ENCODE data around the gene RRP12. TPM values are rescaled to one million over a fixed set of nuclear protein-coding genes. Genes with fewer than 3 reads are reported as not detected.

The RRP12 gene
- total RNA-seq, 2 donors from 2014 or later: 6.1 to 12.3 TPM

GRCh38 chr10:97393034-97393573 lies 8.0 kb downstream of the RRP12 start:
- H3K27ac ChIP-seq: no peak overlapping the region
- peaks cover 77% of the 10 kb centered on the region for H3K36me3 ChIP-seq
- TF ChIP-seq CTCF (IDR thresholded peaks at IDR 0.05): no peak

GRCh38 chr10:97390091-97390490 lies 11.0 kb downstream of the RRP12 start:
- Histone ChIP-seq H3K4me1 (no peaks in the 10 kb centered on the region), H3K36me3 (peaks cover 68% of the 10 kb centered on the region), H3K9me3 (no peaks in the 10 kb centered on the region), H3K4me3 (no peak overlapping the region), H3K27ac (no peak overlapping the region), H3K27me3 (no peaks in the 10 kb centered on the region)
- no peak for DNase-seq (ENCODE audit: low spot score)
- no peak for TF ChIP-seq CTCF (IDR thresholded peaks at IDR 0.05)

More at GRCh38 chr10:97393034-97393573, 8.0 kb downstream of the RRP12 start:
- Histone ChIP-seq H3K4me1 (no peaks in the 10 kb centered on the region), H3K9me3 (no peaks in the 10 kb centered on the region), H3K27me3 (no peaks in the 10 kb centered on the region), H3K4me3 (no peak overlapping the region)
- no peak for DNase-seq (ENCODE audit: low spot score)

- DNase-seq (ENCODE audit: low spot score): peak; percentile 65
- Histone ChIP-seq H3K9me3 (no peaks in the 10 kb centered on the region), H3K4me3 (no peak overlapping the region), H3K27ac (no peak overlapping the region), H3K36me3 (peaks cover 51% of the 10 kb centered on the region), H3K27me3 (no peaks in the 10 kb centered on the region), H3K4me1 (no peaks in the 10 kb centered on the region)
- no peak for TF ChIP-seq CTCF (IDR thresholded peaks at IDR 0.05)
Observed at GRCh38 chr10:97388152-97388551, 13.0 kb downstream of the RRP12 start.

DNA sequence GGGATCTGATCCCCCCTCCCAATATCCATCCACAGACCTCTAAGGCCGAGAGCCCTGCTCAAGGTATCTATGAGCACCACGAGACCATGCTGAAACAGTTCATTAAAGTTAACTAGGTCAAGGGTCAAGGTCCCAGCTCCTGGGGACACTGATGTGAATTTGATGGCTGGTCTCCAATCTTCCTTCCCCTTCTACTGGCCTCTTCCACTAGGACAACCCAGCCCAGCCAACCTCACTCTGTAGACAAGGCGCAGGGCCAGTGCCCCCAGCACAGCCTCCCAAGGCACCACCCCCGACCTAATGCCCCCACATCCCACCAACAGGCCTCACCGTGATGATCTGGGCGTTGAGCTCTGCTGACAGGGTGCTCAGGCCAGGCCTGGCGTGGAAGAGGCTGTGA lies 15.6 kb downstream of the RRP12 start:
- Histone ChIP-seq H3K27me3 (no peaks in the 10 kb centered on the region), H3K27ac (no peak overlapping the region), H3K4me3 (no peak overlapping the region), H3K36me3 (peaks cover 49% of the 10 kb centered on the region), H3K4me1 (no peaks in the 10 kb centered on the region), H3K9me3 (no peaks in the 10 kb centered on the region)
- TF ChIP-seq CTCF (IDR thresholded peaks at IDR 0.05): no peak
- no peak for DNase-seq (ENCODE audit: low spot score)

DNA sequence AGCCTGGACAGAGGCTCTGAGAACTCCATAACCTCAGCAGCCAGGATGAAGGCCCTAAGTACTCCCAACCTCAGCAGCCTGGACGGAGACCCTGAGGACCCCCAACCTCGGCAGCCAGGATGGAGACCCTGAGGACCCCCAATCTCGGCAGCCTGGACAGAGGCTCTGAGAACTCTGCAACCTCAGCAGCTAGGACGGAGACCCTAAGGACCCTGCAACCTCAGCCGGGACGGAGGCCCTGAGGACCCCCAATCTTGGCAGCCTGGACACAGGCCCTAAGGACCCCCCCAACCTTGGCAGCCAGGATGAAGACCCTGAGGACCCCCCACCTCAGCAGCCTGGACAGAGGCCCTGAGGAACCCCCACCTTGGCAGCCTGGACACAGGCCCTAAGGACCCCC lies 16.5 kb downstream of the RRP12 start:
- Histone ChIP-seq H3K4me1 (no peaks in the 10 kb centered on the region), H3K36me3 (peaks cover 40% of the 10 kb centered on the region), H3K9me3 (no peaks in the 10 kb centered on the region), H3K4me3 (no peak overlapping the region), H3K27me3 (no peaks in the 10 kb centered on the region), H3K27ac (no peak overlapping the region)
- TF ChIP-seq CTCF (IDR thresholded peaks at IDR 0.05): no peak
- DNase-seq (ENCODE audit: low spot score): no peak

DNA sequence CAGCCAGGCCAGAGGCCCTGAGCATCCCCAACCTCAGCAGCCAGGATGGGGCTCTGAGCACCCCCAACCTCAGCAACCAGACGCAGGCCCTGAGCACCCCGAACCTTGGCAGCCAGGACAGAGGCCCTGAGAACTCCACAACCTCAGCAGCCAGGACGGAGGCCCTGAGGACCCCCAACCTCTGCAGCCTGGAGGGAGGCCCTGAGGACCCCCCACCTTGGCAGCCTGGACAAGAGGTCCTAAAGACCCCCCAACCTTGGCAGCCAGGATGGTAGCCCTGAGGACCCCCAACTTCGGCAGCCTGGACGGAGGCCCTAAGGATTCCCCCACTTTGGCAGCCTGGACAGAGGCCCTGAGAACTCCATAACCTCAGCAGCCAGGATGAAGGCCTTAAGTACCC lies 17.0 kb downstream of the RRP12 start:
- Histone ChIP-seq H3K4me3 (no peak overlapping the region), H3K27me3 (no peaks in the 10 kb centered on the region), H3K4me1 (no peaks in the 10 kb centered on the region), H3K36me3 (peaks cover 38% of the 10 kb centered on the region), H3K27ac (no peak overlapping the region), H3K9me3 (no peaks in the 10 kb centered on the region)
- DNase-seq (ENCODE audit: low spot score): no peak
- no peak for TF ChIP-seq CTCF (IDR thresholded peaks at IDR 0.05)
